HG03066 (cell line): ENCODE measurements around the gene ADAMTS9.

Experiments
- ATAC-seq: cut with Tn5 transposase; IDR thresholded peaks from one replicate; pipeline ENCODE4 v1.9.1; 2021; ENCODE audit warnings: low read depth; ENCODE audit not compliant: unreplicated experiment

Gene ADAMTS9

GRCh38 chr3:64687781-64688604, at the start of gene ADAMTS9:
ADAMTS9 (minus strand) TSS chr3:64688000; CDS start chr3:64687657, 343 bp downstream.
- ATAC-seq: no peak

- ATAC-seq: no peak
These were observed 44.8 kb upstream of the ADAMTS9 start for GRCh38 chr3:64732576-64732975.

GRCh38 chr3:64730681-64731080, 42.9 kb upstream of the ADAMTS9 start:
- ATAC-seq: no peak

- ATAC-seq: no peak
These were observed 41.2 kb upstream of the ADAMTS9 start for GRCh38 chr3:64728994-64729393.

- no peak for ATAC-seq
These were observed 40.6 kb upstream of the ADAMTS9 start for GRCh38 chr3:64728428-64728827.

GRCh38 chr3:64726414-64727090, 38.8 kb upstream of the ADAMTS9 start:
- ATAC-seq: no peak

- ATAC-seq: no peak
These were observed 31.2 kb upstream of the ADAMTS9 start for GRCh38 chr3:64718976-64719375.

- ATAC-seq: no peak
These were observed 30.2 kb upstream of the ADAMTS9 start for GRCh38 chr3:64717872-64718613.

- ATAC-seq: no peak
These were observed 29.6 kb upstream of the ADAMTS9 start for GRCh38 chr3:64717411-64717810.

GRCh38 chr3:64716110-64716710, 28.4 kb upstream of the ADAMTS9 start:
- ATAC-seq: no peak

- ATAC-seq: no peak
These were observed 27.6 kb upstream of the ADAMTS9 start for GRCh38 chr3:64715211-64715982.

- no peak for ATAC-seq
These were observed 20.7 kb upstream of the ADAMTS9 start for GRCh38 chr3:64708456-64708855.

- ATAC-seq: no peak
These were observed 18.1 kb upstream of the ADAMTS9 start for GRCh38 chr3:64705946-64706345.

GRCh38 chr3:64696896-64697295, 9.1 kb upstream of the ADAMTS9 start:
- ATAC-seq: no peak

- no peak for ATAC-seq
These were observed 6.3 kb upstream of the ADAMTS9 start for GRCh38 chr3:64694114-64694513.

GRCh38 chr3:64693031-64693430, 5.2 kb upstream of the ADAMTS9 start:
- no peak for ATAC-seq

GRCh38 chr3:64691051-64691450, 3.3 kb upstream of the ADAMTS9 start:
- no peak for ATAC-seq

GRCh38 chr3:64687086-64687780, 567 bp downstream of the ADAMTS9 start:
- ATAC-seq: no peak

- ATAC-seq: no peak
These were observed 1.3 kb downstream of the ADAMTS9 start for GRCh38 chr3:64686446-64686908.
